Activated CD8-positive, alpha-beta memory T cell treated with anti-CD3 and anti-CD28 coated beads for 36 hours (primary cell): ENCODE measurements around the gene PLEKHA7. TPM values are rescaled to one million over a fixed set of nuclear protein-coding genes. Genes with fewer than 3 reads are reported as not detected.

Experiments
- CTCF ChIA-PET: fragments of 350-600 bp; sonication (Branson Sonifier 250); formaldehyde crosslinking; loops from one replicate; lab custom pipeline; 2021; ENCODE audit warnings: antibody characterized with exemption; lab: Charles Lee
- POLR2A ChIA-PET: fragments of 350-600 bp; sonication (Branson Sonifier 250); formaldehyde crosslinking; loops from one replicate; lab custom pipeline; 2021; ENCODE audit warnings: antibody characterized with exemption; lab: Charles Lee
- total RNA-seq, 2 experiments: library from RNA; stranded (reverse); gene quantifications; one replicate each; pipeline ENCODE4 v1.2.3, GENCODE V29; 2021

PLEKHA7 gene
- total RNA-seq, 2 experiments from 2014 or later: 9.5 TPM

GRCh38 chr11:16780146-16780545 lies 234.1 kb downstream of the PLEKHA7 start:
- ChIA-PET POLR2A (no interaction called here), CTCF (no interaction called here)

GRCh38 chr11:16779436-16779835 lies 234.8 kb downstream of the PLEKHA7 start:
- ChIA-PET POLR2A (no interaction called here), CTCF (no interaction called here)

- CTCF ChIA-PET: no interaction called here
- POLR2A ChIA-PET: no interaction called here
These were observed 235.3 kb downstream of the PLEKHA7 start for GRCh38 chr11:16778876-16779275.

- ChIA-PET CTCF (no interaction called here), POLR2A (no interaction called here)
These were observed 235.9 kb downstream of the PLEKHA7 start for GRCh38 chr11:16778286-16778685.

- ChIA-PET POLR2A (no interaction called here), CTCF (no interaction called here)
These were observed 236.6 kb downstream of the PLEKHA7 start for GRCh38 chr11:16777613-16777975.

GRCh38 chr11:16776711-16777612 lies 237.3 kb downstream of the PLEKHA7 start:
- ChIA-PET CTCF (no interaction called here), POLR2A (no interaction called here)

- ChIA-PET CTCF (no interaction called here), POLR2A (no interaction called here)
These were observed 238.5 kb downstream of the PLEKHA7 start for GRCh38 chr11:16775614-16776283.

GRCh38 chr11:16774936-16775613 lies 239.1 kb downstream of the PLEKHA7 start:
- ChIA-PET POLR2A (no interaction called here), CTCF (interaction anchor here (1.5 kb wide), 1 partner anchor 13 kb away, joined by 3 read pairs; no protein-coding TSS in a partner anchor)

GRCh38 chr11:16773981-16774935 lies 240.0 kb downstream of the PLEKHA7 start:
- POLR2A ChIA-PET: no interaction called here
- CTCF ChIA-PET: interaction anchor here (1.5 kb wide), 1 partner anchor 14 kb away, joined by 3 read pairs; no protein-coding TSS in a partner anchor

- ChIA-PET CTCF (interaction anchor here (0.6 to 1.6 kb wide), 3 partner anchors 13 to 608 kb away, joined by 3 to 5 read pairs (median 4); no protein-coding TSS in a partner anchor), POLR2A (no interaction called here)
These were observed 242.1 kb downstream of the PLEKHA7 start for GRCh38 chr11:16772141-16772512.

- CTCF ChIA-PET: interaction anchor here (0.6 to 1.6 kb wide), 2 partner anchors 14 to 609 kb away, joined by 4 to 5 read pairs; no protein-coding TSS in a partner anchor
- POLR2A ChIA-PET: no interaction called here
These were observed 242.7 kb downstream of the PLEKHA7 start for GRCh38 chr11:16771350-16772140.

- CTCF ChIA-PET: no interaction called here
- POLR2A ChIA-PET: no interaction called here
These were observed 244.2 kb downstream of the PLEKHA7 start for GRCh38 chr11:16770016-16770415.

GRCh38 chr11:16769386-16769785 lies 244.8 kb downstream of the PLEKHA7 start:
- CTCF ChIA-PET: interaction anchor here (0.7 kb wide), 1 partner anchor 585 kb away, joined by 4 read pairs; no protein-coding TSS in a partner anchor
- POLR2A ChIA-PET: no interaction called here

GRCh38 chr11:16767957-16768356 lies 246.3 kb downstream of the PLEKHA7 start:
- CTCF ChIA-PET: no interaction called here
- POLR2A ChIA-PET: no interaction called here

- ChIA-PET POLR2A (no interaction called here), CTCF (no interaction called here)
These were observed 247.1 kb downstream of the PLEKHA7 start for GRCh38 chr11:16767137-16767536.

- POLR2A ChIA-PET: no interaction called here
- CTCF ChIA-PET: no interaction called here
These were observed 249.3 kb downstream of the PLEKHA7 start for GRCh38 chr11:16764888-16765287.

- CTCF ChIA-PET: interaction anchor here (0.6 kb wide), 1 partner anchor 1585 kb away, joined by 3 read pairs; no protein-coding TSS in a partner anchor
- POLR2A ChIA-PET: no interaction called here
These were observed 250.5 kb downstream of the PLEKHA7 start for GRCh38 chr11:16763746-16764145.
